HEK293 (cell line): ENCODE measurements around the gene CREB5.

Experiments used
- PRDM10 ChIP-seq: fragments of 450-650 bp; formaldehyde crosslinking; IDR thresholded peaks from 2 replicates; pipeline ENCODE4 v1.5.1; 2016; ENCODE audit warnings: missing biosample characterization, missing genetic modification characterization
- REST ChIP-seq: fragments of 450-650 bp; formaldehyde crosslinking; IDR thresholded peaks from 2 replicates; pipeline ENCODE4 v1.5.1; 2016; ENCODE audit warnings: missing biosample characterization, missing genetic modification characterization
- ZBTB11 ChIP-seq: fragments of 450-650 bp; formaldehyde crosslinking; conservative IDR thresholded peaks from 2 replicates; pipeline ENCODE4 v1.5.1; 2016; ENCODE audit warnings: low read depth, missing biosample characterization, missing genetic modification characterization
- ZNF114 ChIP-seq: fragments of 450-650 bp; formaldehyde crosslinking; IDR thresholded peaks from 2 replicates; pipeline ENCODE4 v1.5.0; 2017; ENCODE audit warnings: missing biosample characterization, missing genetic modification characterization
- ZNF16 ChIP-seq: fragments of 450-650 bp; formaldehyde crosslinking; IDR thresholded peaks from 2 replicates; pipeline ENCODE4 v1.5.1; 2016; ENCODE audit warnings: low read depth, missing biosample characterization, missing genetic modification characterization
- ZNF184 ChIP-seq: fragments of 450-650 bp; IDR thresholded peaks from 2 replicates; pipeline ENCODE4 v1.5.1; 2018; ENCODE audit warnings: missing biosample characterization, mild to moderate bottlenecking, missing genetic modification characterization
- ZNF19 ChIP-seq: fragments of 450-650 bp; formaldehyde crosslinking; IDR thresholded peaks from 2 replicates; pipeline ENCODE4; 2016; ENCODE audit warnings: missing biosample characterization, missing genetic modification characterization, low read depth
- ZNF26 ChIP-seq: fragments of 450-650 bp; formaldehyde crosslinking; IDR thresholded peaks from 2 replicates; pipeline ENCODE4 v1.5.1; 2016; ENCODE audit warnings: missing biosample characterization, missing genetic modification characterization
- ZNF404 ChIP-seq: fragments of 450-650 bp; formaldehyde crosslinking; IDR thresholded peaks from 2 replicates; pipeline ENCODE4 v1.5.1; 2017; ENCODE audit warnings: missing biosample characterization, missing genetic modification characterization
- ZNF510 ChIP-seq: fragments of 450-650 bp; formaldehyde crosslinking; IDR thresholded peaks from 2 replicates; pipeline ENCODE4 v1.5.1; 2018; ENCODE audit warnings: mild to moderate bottlenecking, missing genetic modification characterization, missing biosample characterization; ENCODE audit not compliant: insufficient replicate concordance
- ZNF518A ChIP-seq: fragments of 450-650 bp; formaldehyde crosslinking; conservative IDR thresholded peaks from 2 replicates; pipeline ENCODE4 v1.5.1; 2016; ENCODE audit warnings: low read depth, missing biosample characterization, missing genetic modification characterization
- ZNF549 ChIP-seq: fragments of 450-650 bp; IDR thresholded peaks from 2 replicates; pipeline ENCODE4 v1.5.1; 2018; ENCODE audit warnings: missing biosample characterization, missing genetic modification characterization, mild to moderate bottlenecking, inconsistent platforms, moderate library complexity
- ZNF571 ChIP-seq: fragments of 450-650 bp; formaldehyde crosslinking; IDR thresholded peaks from 2 replicates; pipeline ENCODE4 v1.5.0; 2017; ENCODE audit warnings: missing biosample characterization, missing genetic modification characterization
- ZNF600 ChIP-seq: fragments of 450-650 bp; formaldehyde crosslinking; IDR thresholded peaks from 2 replicates; pipeline ENCODE4 v1.5.1; 2016; ENCODE audit warnings: missing biosample characterization, missing genetic modification characterization
- ZNF639 ChIP-seq: fragments of 450-650 bp; formaldehyde crosslinking; IDR thresholded peaks from 2 replicates; pipeline ENCODE4 v1.5.1; 2016; ENCODE audit warnings: missing biosample characterization, missing genetic modification characterization
- ZNF645 ChIP-seq: fragments of 450-650 bp; formaldehyde crosslinking; IDR thresholded peaks from 2 replicates; pipeline ENCODE4; 2016; ENCODE audit warnings: missing biosample characterization, missing genetic modification characterization
- ZNF777 ChIP-seq: fragments of 450-650 bp; formaldehyde crosslinking; IDR thresholded peaks from 2 replicates; pipeline ENCODE4 v1.5.1; 2017; ENCODE audit warnings: missing biosample characterization, missing genetic modification characterization, borderline replicate concordance

Gene CREB5

GRCh38 chr7:28572321-28573058, 160.2 kb downstream of the CREB5 start (continued):
- TF ChIP-seq ZNF518A (tag by site-specific recombination) = no peak
- peak; percentile 54; the same call in 1 of the 2 replicates for TF ChIP-seq PRDM10 (tag by site-specific recombination)
- TF ChIP-seq ZNF645 (tag by site-specific recombination) = no peak
- no peak for TF ChIP-seq REST (tag by site-specific recombination)
- TF ChIP-seq ZNF114 (tag by site-specific recombination) = no peak
- no peak for TF ChIP-seq ZNF19
- no peak for TF ChIP-seq ZNF404 (tag by site-specific recombination)
- TF ChIP-seq ZNF639 (tag by site-specific recombination) = peak; percentile 52; the same call in 1 of the 2 replicates
- TF ChIP-seq ZBTB11 (tag by site-specific recombination) = no peak; the same call in 1 of the 2 replicates
- no peak for TF ChIP-seq ZNF184 (tag by site-specific recombination)
- TF ChIP-seq ZNF600 = peak; percentile 42; the same call in 1 of the 2 replicates
- no peak for TF ChIP-seq ZNF510
- TF ChIP-seq ZNF26 (tag by site-specific recombination) = no peak
- no peak for TF ChIP-seq ZNF777
- no peak for TF ChIP-seq ZNF16
- TF ChIP-seq ZNF549 (tag by site-specific recombination) = no peak
- no peak for TF ChIP-seq ZNF571
